Measurements from ENCODE around the gene OBSCN.

Gene OBSCN

GRCh38 chr1:228279011-228279721 is 71.3 kb downstream of the OBSCN start:
- no peak for DNase-seq (ENCODE audit: low read depth)

GRCh38 chr1:228279722-228280105 is 71.9 kb downstream of the OBSCN start:
- no peak for DNase-seq (ENCODE audit: low read depth)

DNA sequence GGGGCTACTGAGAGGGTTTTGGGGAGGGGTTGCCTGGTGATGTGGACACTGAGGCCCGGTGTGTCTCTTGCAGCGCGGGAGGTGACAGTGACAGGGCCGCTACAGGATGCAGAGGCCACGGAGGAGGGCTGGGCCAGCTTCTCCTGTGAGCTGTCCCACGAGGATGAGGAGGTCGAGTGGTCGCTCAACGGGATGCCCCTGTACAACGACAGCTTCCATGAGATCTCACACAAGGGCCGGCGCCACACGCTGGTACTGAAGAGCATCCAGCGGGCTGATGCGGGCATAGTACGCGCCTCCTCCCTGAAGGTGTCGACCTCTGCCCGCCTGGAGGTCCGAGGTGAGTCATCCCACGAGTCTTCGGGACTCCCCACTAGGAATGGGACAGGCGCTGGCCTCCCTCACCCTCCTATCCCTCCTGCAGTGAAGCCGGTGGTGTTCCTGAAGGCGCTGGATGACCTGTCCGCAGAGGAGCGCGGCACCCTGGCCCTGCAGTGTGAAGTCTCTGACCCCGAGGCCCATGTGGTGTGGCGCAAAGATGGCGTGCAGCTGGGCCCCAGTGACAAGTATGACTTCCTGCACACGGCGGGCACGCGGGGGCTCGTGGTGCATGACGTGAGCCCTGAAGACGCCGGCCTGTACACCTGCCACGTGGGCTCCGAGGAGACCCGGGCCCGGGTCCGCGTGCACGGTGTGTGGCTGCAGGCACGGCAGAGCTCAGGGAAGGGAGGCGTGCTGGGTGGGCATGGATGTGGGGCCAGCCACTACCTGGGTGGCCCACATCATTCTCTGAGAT is 72.5 kb downstream of the OBSCN start:
- DNase-seq (ENCODE audit: low read depth): no peak

GRCh38 chr1:228280961-228281591 is 73.2 kb downstream of the OBSCN start:
- DNase-seq (ENCODE audit: low read depth): no peak

GRCh38 chr1:228281631-228282328 is 73.9 kb downstream of the OBSCN start:
- DNase-seq (ENCODE audit: low read depth): no peak

- DNase-seq (ENCODE audit: low read depth): no peak
Measured at GRCh38 chr1:228282329-228283042, 74.6 kb downstream of the OBSCN start.

DNA sequence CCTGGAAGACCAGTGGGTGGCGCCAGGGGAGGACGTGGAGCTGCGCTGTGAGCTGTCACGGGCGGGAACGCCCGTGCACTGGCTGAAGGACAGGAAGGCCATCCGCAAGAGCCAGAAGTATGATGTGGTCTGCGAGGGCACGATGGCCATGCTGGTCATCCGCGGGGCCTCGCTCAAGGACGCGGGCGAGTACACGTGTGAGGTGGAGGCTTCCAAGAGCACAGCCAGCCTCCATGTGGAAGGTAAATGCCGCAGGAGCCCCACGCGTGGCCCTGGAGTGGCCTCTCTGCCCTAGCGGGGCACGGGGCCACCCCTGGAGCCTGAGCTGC is 75.2 kb downstream of the OBSCN start:
- DNase-seq (ENCODE audit: low read depth): no peak

DNA sequence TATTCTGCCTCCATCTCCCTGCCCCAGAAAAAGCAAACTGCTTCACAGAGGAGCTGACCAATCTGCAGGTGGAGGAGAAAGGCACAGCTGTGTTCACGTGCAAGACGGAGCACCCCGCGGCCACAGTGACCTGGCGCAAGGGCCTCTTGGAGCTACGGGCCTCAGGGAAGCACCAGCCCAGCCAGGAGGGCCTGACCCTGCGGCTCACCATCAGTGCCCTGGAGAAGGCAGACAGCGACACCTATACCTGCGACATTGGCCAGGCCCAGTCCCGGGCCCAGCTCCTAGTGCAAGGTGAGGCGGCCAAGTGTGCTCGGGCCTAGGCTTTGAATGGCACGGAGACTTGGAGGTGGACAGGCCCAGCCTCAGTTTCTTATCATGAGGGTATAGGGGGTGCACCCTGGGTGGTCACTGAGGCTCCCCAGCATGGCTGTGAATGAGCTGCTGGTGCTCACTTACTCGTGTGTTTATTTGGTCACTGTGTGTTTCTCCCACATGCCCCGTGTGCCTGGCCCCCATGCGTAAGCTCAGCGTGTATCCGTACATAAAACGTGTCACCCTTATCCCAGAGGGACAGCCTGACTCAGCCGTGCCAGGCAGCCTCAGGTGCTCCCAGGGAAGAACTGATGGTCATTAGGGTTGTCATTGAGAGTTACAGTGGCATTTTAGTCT is 75.8 kb downstream of the OBSCN start:
- no peak for DNase-seq (ENCODE audit: low read depth)

- no peak for DNase-seq (ENCODE audit: low read depth)
Measured at GRCh38 chr1:228284148-228284495, 76.3 kb downstream of the OBSCN start.

DNA sequence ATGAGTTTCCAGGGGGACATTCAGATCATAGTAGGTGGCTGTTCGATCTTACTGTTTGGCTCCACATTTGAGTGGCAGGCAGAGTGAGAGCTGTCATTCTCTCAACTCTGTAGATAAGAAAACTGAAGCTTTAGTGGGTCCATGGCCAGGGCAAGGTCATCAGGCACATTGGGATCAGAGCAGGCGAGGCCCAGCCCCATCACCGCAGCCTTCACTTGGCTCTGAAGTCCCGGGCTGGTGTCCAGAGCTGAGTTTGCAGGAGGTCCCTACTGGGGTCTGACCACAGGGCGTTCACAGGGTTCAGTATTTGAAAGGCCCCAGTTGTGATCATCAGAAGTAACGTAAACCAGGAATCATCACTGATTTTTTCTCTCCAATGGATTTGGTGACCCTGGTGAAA is 76.7 kb downstream of the OBSCN start:
- DNase-seq (ENCODE audit: low read depth): no peak

DNA sequence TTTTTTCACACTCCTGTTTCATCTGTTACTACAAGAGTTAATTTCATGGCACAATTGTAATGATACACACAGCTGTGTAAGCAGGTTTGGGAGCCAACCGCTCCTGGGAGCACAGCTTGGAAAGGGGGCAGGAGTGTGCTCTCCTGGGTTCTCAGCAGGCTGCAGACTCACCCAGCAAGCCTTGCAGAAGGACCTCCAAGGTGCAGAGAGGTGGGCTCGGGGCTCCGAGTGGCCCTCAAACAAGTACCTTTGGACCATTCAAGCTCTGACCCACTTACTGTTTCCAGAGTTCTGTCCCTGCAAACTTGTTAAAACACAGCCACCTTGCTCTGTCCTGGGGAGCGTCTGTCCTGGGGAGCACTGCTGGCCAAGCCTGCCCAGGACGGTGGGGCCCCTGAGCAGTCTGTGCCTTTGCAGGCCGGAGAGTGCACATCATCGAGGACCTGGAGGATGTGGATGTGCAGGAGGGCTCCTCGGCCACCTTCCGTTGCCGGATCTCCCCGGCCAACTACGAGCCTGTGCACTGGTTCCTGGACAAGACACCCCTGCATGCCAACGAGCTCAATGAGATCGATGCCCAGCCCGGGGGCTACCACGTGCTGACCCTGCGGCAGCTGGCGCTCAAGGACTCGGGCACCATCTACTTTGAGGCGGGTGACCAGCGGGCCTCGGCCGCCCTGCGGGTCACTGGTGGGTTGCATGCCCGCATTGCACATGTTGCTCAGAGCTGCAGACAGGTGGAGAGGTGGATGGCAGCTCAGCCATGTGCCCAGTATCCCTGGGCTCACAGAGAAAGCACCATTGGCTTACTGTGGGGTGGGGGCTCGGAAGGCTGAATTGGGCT is 78.0 kb downstream of the OBSCN start:
- DNase-seq (ENCODE audit: low read depth): no peak

DNA sequence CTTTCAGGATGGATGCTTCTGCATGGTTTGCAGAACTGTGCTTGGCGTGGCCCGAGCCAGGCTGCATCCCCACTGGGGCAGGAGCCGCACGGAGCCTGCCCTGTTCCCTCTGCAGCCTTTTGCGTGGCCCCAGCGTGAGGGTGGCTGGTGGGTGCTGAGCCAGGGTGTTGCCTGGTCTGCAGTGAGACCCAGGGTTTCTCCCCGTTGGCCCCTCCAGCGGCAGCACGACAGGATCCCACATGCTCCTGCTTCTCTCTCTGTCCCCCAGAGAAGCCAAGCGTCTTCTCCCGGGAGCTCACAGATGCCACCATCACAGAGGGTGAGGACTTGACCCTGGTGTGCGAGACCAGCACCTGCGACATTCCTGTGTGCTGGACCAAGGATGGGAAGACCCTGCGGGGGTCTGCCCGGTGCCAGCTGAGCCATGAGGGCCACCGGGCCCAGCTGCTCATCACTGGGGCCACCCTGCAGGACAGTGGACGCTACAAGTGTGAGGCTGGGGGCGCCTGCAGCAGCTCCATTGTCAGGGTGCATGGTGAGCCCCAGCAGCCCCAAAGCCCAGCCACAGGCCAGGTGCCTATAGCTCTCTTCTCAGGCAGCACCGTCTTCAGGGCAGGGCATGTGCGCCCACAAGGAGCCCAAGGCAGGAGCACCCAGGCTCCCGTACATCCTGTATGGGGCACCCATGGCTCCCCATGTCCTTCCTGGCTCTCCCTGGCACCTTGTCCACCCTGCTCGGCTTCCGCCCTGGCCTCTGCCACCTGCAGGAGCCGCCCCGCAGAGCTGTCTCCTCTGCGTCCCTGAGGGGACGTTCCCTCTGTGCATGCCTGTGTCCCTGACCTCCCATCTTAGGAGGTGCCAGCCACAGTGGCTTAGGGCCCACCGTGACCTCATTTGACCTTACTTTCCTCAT is 78.9 kb downstream of the OBSCN start:
- no peak for DNase-seq (ENCODE audit: low read depth)

GRCh38 chr1:228287541-228288425 is 79.9 kb downstream of the OBSCN start:
- DNase-seq (ENCODE audit: low read depth): no peak

DNA sequence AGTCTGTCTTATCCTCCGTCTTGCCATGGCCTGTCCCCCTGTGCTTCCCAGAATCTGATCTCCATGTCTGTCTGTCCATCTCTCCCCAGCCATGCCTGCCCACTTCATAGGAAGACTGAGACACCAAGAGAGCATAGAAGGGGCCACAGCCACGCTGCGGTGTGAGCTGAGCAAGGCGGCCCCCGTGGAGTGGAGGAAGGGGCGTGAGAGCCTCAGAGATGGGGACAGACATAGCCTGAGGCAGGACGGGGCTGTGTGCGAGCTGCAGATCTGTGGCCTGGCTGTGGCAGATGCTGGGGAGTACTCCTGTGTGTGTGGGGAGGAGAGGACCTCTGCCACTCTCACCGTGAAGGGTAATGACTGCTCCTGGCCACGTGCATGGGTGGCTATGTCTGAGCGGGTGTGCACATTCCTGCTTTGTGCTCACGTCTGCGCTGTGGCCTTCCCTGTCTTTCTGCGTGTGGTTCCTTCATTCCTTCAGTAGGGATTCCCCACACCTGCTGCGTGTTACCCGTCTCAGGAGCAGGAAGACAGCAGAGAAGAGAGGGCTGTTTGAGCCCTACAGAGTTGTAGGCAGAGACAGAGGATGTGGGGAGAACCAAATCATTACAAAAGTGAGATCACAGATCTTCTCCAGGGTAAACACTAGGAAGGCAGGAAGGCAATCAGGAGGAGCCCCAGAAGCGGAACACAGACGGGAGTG is 80.8 kb downstream of the OBSCN start:
- DNase-seq (ENCODE audit: low read depth): no peak

- no peak for DNase-seq (ENCODE audit: low read depth)
Measured at GRCh38 chr1:228289239-228289849, 81.5 kb downstream of the OBSCN start.

DNA sequence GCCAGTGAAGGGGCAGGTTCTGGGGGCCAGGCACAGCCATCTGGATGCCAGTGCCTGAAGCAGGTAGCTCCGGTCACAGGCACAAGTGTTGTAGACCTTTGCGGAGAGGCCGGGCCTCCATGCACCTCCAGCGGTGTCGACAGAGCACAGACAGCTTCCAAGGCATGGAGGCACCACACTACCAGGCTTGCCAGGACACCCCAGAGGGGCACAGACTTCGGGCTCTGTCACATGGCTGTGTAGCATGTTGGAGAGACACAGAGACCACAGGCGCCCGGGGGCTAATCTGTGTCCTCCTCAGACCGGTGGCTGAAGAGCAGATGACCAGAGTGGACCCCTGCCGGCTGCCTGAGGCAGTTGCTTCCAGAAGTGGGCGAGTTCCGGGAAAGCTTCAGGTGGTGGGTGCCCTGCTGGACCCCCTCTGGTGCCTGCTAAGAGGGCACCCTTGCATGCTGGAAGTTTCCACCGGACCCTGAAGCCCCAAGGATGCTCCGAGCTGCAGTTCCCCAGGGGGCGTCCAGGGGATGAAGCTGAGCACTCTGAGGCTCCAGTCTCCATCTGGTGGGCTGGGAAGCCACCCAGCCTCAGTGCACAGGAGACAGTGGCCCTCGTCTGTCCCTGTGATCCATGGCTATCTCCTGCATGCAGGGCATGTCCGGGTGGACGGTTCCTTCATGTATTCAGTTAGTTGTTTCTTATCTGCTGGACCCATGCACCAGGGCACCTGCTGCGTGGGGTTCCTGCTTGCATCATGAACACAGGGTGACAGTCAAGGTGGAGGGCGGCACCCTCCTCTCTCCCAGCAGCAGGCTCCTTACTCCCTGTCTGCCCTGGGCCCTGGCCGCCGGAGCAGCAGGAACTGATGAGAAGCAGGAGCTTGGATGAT is 82.4 kb downstream of the OBSCN start:
- DNase-seq (ENCODE audit: low read depth): no peak
